A549 (cell line): ENCODE data around the gene ANAPC5. TPM values are rescaled to one million over a fixed set of nuclear protein-coding genes. Genes with fewer than 3 reads are reported as not detected.

Source experiments
- ATAC-seq, 2 experiments: fragments of 200-7000 bp in 1 of 2; fragments of >200 bp in 1 of 2; cut with Nextera tagmentation in 1 of 2; cut with Tn5 transposase in 1 of 2; 3 replicates each; pipeline versions ENCODE4 v1.8.0 to v1.9.1; 2018 to 2020; ENCODE audit warnings: mild to moderate bottlenecking in 1 of 2, moderate library complexity in 1 of 2
- CTCF ChIA-PET: fragments of 300-600 bp; sonication (Branson Sonifier 250); formaldehyde crosslinking; extraction: SDS; loops from one replicate; lab custom pipeline; 2021; ENCODE audit warnings: antibody characterized with exemption, inconsistent platforms; lab: Yijun Ruan, JAX
- POLR2A ChIA-PET: fragments of 350-600 bp; formaldehyde crosslinking; extraction: SDS; loops from one replicate; lab custom pipeline; 2021; ENCODE audit warnings: antibody characterized with exemption, inconsistent platforms; lab: Yijun Ruan, JAX
- DNase-seq, 2 experiments: peaks; one replicate each; pipeline versions ENCODE4 v3.0.0 to v3.0.0-alpha.2; 2011 to 2016; ENCODE audit warnings: low read depth in 1 of 2, low spot score in 1 of 2
- FAIRE-seq: peaks from 2 replicates; lab custom pipeline; 2011; peaks lifted over from hg19 to GRCh38; lab: Jason Lieb, UNC
- H3K27ac ChIP-seq, 2 experiments: fragments of >200 bp; sonication (Bioruptor Twin); formaldehyde crosslinking; 3 replicates each; pipeline ENCODE4 v1.5.1; 2016 to 2017
- H3K4me1 ChIP-seq: fragments of >200 bp; sonication (Bioruptor Twin); formaldehyde crosslinking; 3 replicates; pipeline ENCODE4 v1.6.1; 2016
- H3K4me2 ChIP-seq: fragments of >200 bp; sonication (Bioruptor Twin); formaldehyde crosslinking; 3 replicates; pipeline ENCODE4 v1.6.1; 2016
- H3K4me3 ChIP-seq: fragments of >200 bp; sonication (Bioruptor Twin); formaldehyde crosslinking; 3 replicates; pipeline ENCODE4 v1.5.1; 2016
- H3K9me3 ChIP-seq: fragments of >200 bp; sonication (Bioruptor Twin); formaldehyde crosslinking; 3 replicates; pipeline ENCODE4 v1.6.1; 2016
- CBX8 ChIP-seq: fragments of 200-600 bp; sonication (generic); IDR thresholded peaks from 2 replicates; pipeline ENCODE4 v1.6.1; 2016
- CEBPB ChIP-seq, 2 experiments: fragments of >200 bp in 1 of 2; sonication (Bioruptor Twin) in 1 of 2; formaldehyde crosslinking in 1 of 2; IDR thresholded peaks; 2 replicates each; pipeline ENCODE4 v1.6.1; 2012 to 2016
- CHD2 ChIP-seq: fragments of 150-350 bp; IDR thresholded peaks from 2 replicates; pipeline ENCODE4 v1.6.1; 2014; ENCODE audit warnings: low read length; ENCODE audit not compliant: partially characterized antibody
- CHD4 ChIP-seq: fragments of 200-600 bp; sonication (generic); IDR thresholded peaks from 2 replicates; pipeline ENCODE4 v1.6.1; 2016; ENCODE audit warnings: antibody characterized with exemption, mild to moderate bottlenecking, borderline replicate concordance
- ELK1 ChIP-seq: fragments of 150-350 bp; IDR thresholded peaks from 2 replicates; pipeline ENCODE4 v1.6.1; 2014; ENCODE audit warnings: low read depth, mild to moderate bottlenecking, low read length
- EP300 ChIP-seq, 2 experiments: fragments of >200 bp; sonication (Bioruptor Twin); formaldehyde crosslinking; IDR thresholded peaks; 2 replicates in 1 of 2; 3 replicates in 1 of 2; pipeline ENCODE4 v1.6.1; 2016 to 2017
- ESRRA ChIP-seq: fragments of 150-350 bp; IDR thresholded peaks from 2 replicates; pipeline ENCODE4 v1.6.1; 2014; ENCODE audit warnings: mild to moderate bottlenecking, low read length, borderline replicate concordance
- FOSB ChIP-seq: fragments of 250-450 bp; sonication (Bioruptor Pico); IDR thresholded peaks from 2 replicates; pipeline ENCODE4 v1.5.0; 2020; ENCODE audit warnings: mild to moderate bottlenecking, moderate library complexity
- FOSL2 ChIP-seq, 2 experiments: fragments of 450-650 bp in 1 of 2; fragments of >200 bp in 1 of 2; sonication (Bioruptor Twin) in 1 of 2; formaldehyde crosslinking; IDR thresholded peaks; 2 replicates each; pipeline versions ENCODE4 v1.5.0 to v1.6.1; 2016 to 2020; ENCODE audit warnings: mild to moderate bottlenecking in 1 of 2, moderate library complexity in 1 of 2
- HEYL ChIP-seq: fragments of 250-450 bp; sonication (Bioruptor Pico); IDR thresholded peaks from 2 replicates; pipeline ENCODE4 v1.8.0; 2021; ENCODE audit warnings: mild to moderate bottlenecking, moderate library complexity
- HMGXB4 ChIP-seq: fragments of 250-450 bp; sonication (Bioruptor Pico); IDR thresholded peaks from 2 replicates; pipeline ENCODE4 v1.5.0; 2021; ENCODE audit warnings: mild to moderate bottlenecking, moderate library complexity, borderline replicate concordance
- HOXA7 ChIP-seq: fragments of 250-450 bp; sonication (Bioruptor Pico); IDR thresholded peaks from 2 replicates; pipeline ENCODE4 v1.5.0; 2020; ENCODE audit warnings: mild to moderate bottlenecking, moderate library complexity
- JUN ChIP-seq, 2 experiments: fragments of >200 bp; sonication (Bioruptor Twin); formaldehyde crosslinking; IDR thresholded peaks; 2 replicates in 1 of 2; 3 replicates in 1 of 2; pipeline ENCODE4 v1.6.1; 2016 to 2017
- JUNB ChIP-seq: fragments of >200 bp; sonication (Bioruptor Twin); formaldehyde crosslinking; IDR thresholded peaks from 2 replicates; pipeline ENCODE4 v1.6.1; 2016
- MAFK ChIP-seq: fragments of 450-650 bp; IDR thresholded peaks from 2 replicates; pipeline ENCODE4 v1.6.1; 2014; ENCODE audit not compliant: partially characterized antibody
- MAX ChIP-seq: IDR thresholded peaks from 2 replicates; pipeline ENCODE4 v1.6.1; 2012
- MAZ ChIP-seq: fragments of 150-350 bp; IDR thresholded peaks from 2 replicates; pipeline ENCODE4 v1.6.1; 2014; ENCODE audit warnings: antibody characterized with exemption, low read depth, low read length, borderline replicate concordance
- MYC ChIP-seq: IDR thresholded peaks from 2 replicates; pipeline ENCODE4 v1.6.1; 2012; ENCODE audit warnings: mild to moderate bottlenecking, inconsistent platforms, low read length, improper control_type of control experiment, borderline replicate concordance
- PHF8 ChIP-seq: fragments of 200-600 bp; sonication (generic); IDR thresholded peaks from 2 replicates; pipeline ENCODE4 v1.6.1; 2016; ENCODE audit warnings: low read depth, mild to moderate bottlenecking, antibody characterized with exemption, moderate library complexity, borderline replicate concordance
- RAD21 ChIP-seq, 2 experiments: fragments of >200 bp in 1 of 2; sonication (Bioruptor Twin) in 1 of 2; formaldehyde crosslinking in 1 of 2; IDR thresholded peaks in 1 of 2; conservative IDR thresholded peaks in 1 of 2; 2 replicates in 1 of 2; 3 replicates in 1 of 2; pipeline ENCODE4 v1.6.1; 2012 to 2018; ENCODE audit warnings: inconsistent platforms in 1 of 2
- RARB ChIP-seq: fragments of 250-450 bp; sonication (Bioruptor Pico); IDR thresholded peaks from 2 replicates; pipeline ENCODE4 v1.8.0; 2021; ENCODE audit warnings: mild to moderate bottlenecking, moderate library complexity
- REST ChIP-seq: fragments of 200-600 bp; sonication (generic); IDR thresholded peaks from 2 replicates; pipeline ENCODE4 v1.6.1; 2016; ENCODE audit warnings: antibody characterized with exemption, mild to moderate bottlenecking, moderate library complexity
- ZFP36 ChIP-seq: fragments of 450-650 bp; IDR thresholded peaks from 2 replicates; pipeline ENCODE4 v1.6.1; 2014; ENCODE audit warnings: borderline replicate concordance; ENCODE audit not compliant: partially characterized antibody
- WGBS: methylation state at CpG from one replicate; pipeline ENCODE4 v1.1.6; 2017; ENCODE audit errors: missing lambda C conversion rate; 5-methylcytosine and 5-hydroxymethylcytosine counted together
- polyA plus RNA-seq, 4 experiments: library from polyadenylated mRNA; depleted of rRNA in 3 of 4; stranded (reverse); fragments of >200 nt; fragmentation: RNase III in 1 of 4; extraction: RNeasy Plus Mini Kit Qiagen cat#74134 plus additional on column Dnase treatment in 1 of 4; gene quantifications; 2 replicates in 3 of 4; 3 replicates in 1 of 4; pipeline ENCODE4 v1.2.3, GENCODE V29; 2011 to 2017

ANAPC5 gene
- polyA plus RNA-seq, 2 of the 4 experiments (the other 2 are of a cell fraction), result 91.6 to 225 TPM

GRCh38 chr12:121356657-121357056 lies 4.4 kb upstream of the ANAPC5 start:
- no peak overlapping the region for H3K27ac ChIP-seq
- H3K4me3 ChIP-seq, result no peak overlapping the region
- peaks cover 3% of the 10 kb centered on the region; the same call in 2 of the 3 replicates for H3K4me1 ChIP-seq
- no peak for DNase-seq
- WGBS, result 56% methylated on average over 3 of the region's 3 CpGs
- H3K9me3 ChIP-seq, result no peaks in the 10 kb centered on the region
- FAIRE-seq, result no peak
- H3K4me2 ChIP-seq, result no peak overlapping the region
- TF ChIP-seq ELK1 (no peak), EP300 (IDR thresholded peaks at IDR 0.05) (no peak), RAD21 (conservative IDR thresholded peaks at IDR 0.05 in 1 of 2, IDR thresholded peaks at IDR 0.05 in 1 of 2) (no peak), JUN (IDR thresholded peaks at IDR 0.05) (no peak), CHD4 (no peak), JUNB (no peak), ESRRA (no peak), FOSL2 (IDR thresholded peaks at IDR 0.05) (no peak), FOSL2 (CRISPR knock-in tag; IDR thresholded peaks at IDR 0.05) (no peak), RARB (CRISPR knock-in tag) (no peak), MAZ (no peak), MAFK (no peak), CBX8 (no peak)
- no peak for ATAC-seq
- POLR2A ChIA-PET, result no interaction called here
- CTCF ChIA-PET, result no interaction called here

- Histone ChIP-seq H3K4me1 (peaks cover 8% of the 10 kb centered on the region; the same call in 2 of the 3 replicates), H3K4me3 (no peak overlapping the region)
- 72% methylated on average over 6 of the region's 6 CpGs for WGBS
- POLR2A ChIA-PET, result no interaction called here
- TF ChIP-seq ZFP36, result no peak
- no peak for TF ChIP-seq HEYL (CRISPR knock-in tag)
- TF ChIP-seq CBX8, result no peak
- no peak for TF ChIP-seq CHD4
- TF ChIP-seq REST, result no peak
- no peak for TF ChIP-seq MAX
- no peak for TF ChIP-seq MYC
- TF ChIP-seq HMGXB4, result no peak
- TF ChIP-seq CHD2, result no peak
- TF ChIP-seq PHF8, result no peak
- TF ChIP-seq FOSB, result no peak
- no peak for TF ChIP-seq HOXA7 (CRISPR knock-in tag)
- no peak for TF ChIP-seq CEBPB (IDR thresholded peaks at IDR 0.05)
- no peak for TF ChIP-seq JUN (IDR thresholded peaks at IDR 0.05)
- TF ChIP-seq, all 56 proteins: peak for 0
- DNase-seq (no peak), ATAC-seq (no peak), FAIRE-seq (no peak)
- H3K27ac ChIP-seq, result no peak overlapping the region
- CTCF ChIA-PET, result no interaction called here
- no peaks in the 10 kb centered on the region for H3K9me3 ChIP-seq
- no peak overlapping the region for H3K4me2 ChIP-seq
Observed at GRCh38 chr12:121355818-121356217, 3.6 kb upstream of the ANAPC5 start.
